ENCODE measurements around the gene CUBN.

CUBN gene

GRCh38 chr10:16905320-16905719 is 224.3 kb downstream of the CUBN start:
- no peak for DNase-seq

- no peak for DNase-seq
Observed at GRCh38 chr10:16904639-16905061, 225.0 kb downstream of the CUBN start.

- no peak for DNase-seq
Observed at GRCh38 chr10:16904049-16904448, 225.6 kb downstream of the CUBN start.

GRCh38 chr10:16902606-16903005 is 227.0 kb downstream of the CUBN start:
- no peak for DNase-seq

- no peak for DNase-seq
Observed at GRCh38 chr10:16901106-16901505, 228.5 kb downstream of the CUBN start.

GRCh38 chr10:16896993-16897392 is 232.6 kb downstream of the CUBN start:
- DNase-seq = no peak

- DNase-seq = no peak
Observed at GRCh38 chr10:16894821-16895220, 234.8 kb downstream of the CUBN start.

- no peak for DNase-seq
Observed at GRCh38 chr10:16893664-16894063, 235.9 kb downstream of the CUBN start.

GRCh38 chr10:16891375-16892313 is 238.0 kb downstream of the CUBN start:
- DNase-seq = no peak

GRCh38 chr10:16890691-16891090 is 238.9 kb downstream of the CUBN start:
- DNase-seq = no peak

- DNase-seq = no peak
Observed at GRCh38 chr10:16887565-16887964, 242.0 kb downstream of the CUBN start.

- DNase-seq = no peak
Observed at GRCh38 chr10:16886031-16886430, 243.6 kb downstream of the CUBN start.

GRCh38 chr10:16884497-16884896 is 245.1 kb downstream of the CUBN start:
- no peak for DNase-seq

- no peak for DNase-seq
Observed at GRCh38 chr10:16883084-16883483, 246.5 kb downstream of the CUBN start.

GRCh38 chr10:16870331-16870730 is 259.3 kb downstream of the CUBN start:
- DNase-seq = no peak

GRCh38 chr10:16867990-16868389 is 261.6 kb downstream of the CUBN start:
- no peak for DNase-seq

GRCh38 chr10:16867556-16867955 is 262.1 kb downstream of the CUBN start:
- no peak for DNase-seq

GRCh38 chr10:16866541-16867275 is 262.9 kb downstream of the CUBN start:
- DNase-seq = no peak

GRCh38 chr10:16865766-16866165 is 263.8 kb downstream of the CUBN start:
- DNase-seq = no peak

- no peak for DNase-seq
Observed at GRCh38 chr10:16863766-16864165, 265.8 kb downstream of the CUBN start.

- no peak for DNase-seq
Observed at GRCh38 chr10:16857419-16857818, 272.2 kb downstream of the CUBN start.

GRCh38 chr10:16856567-16856966 is 273.0 kb downstream of the CUBN start:
- no peak for DNase-seq

- DNase-seq = no peak
Observed at GRCh38 chr10:16856092-16856491, 273.5 kb downstream of the CUBN start.

- DNase-seq = no peak
Observed at GRCh38 chr10:16854623-16855022, 275.0 kb downstream of the CUBN start.

Data from NCI-H1105 (cell line).